GM20000 (cell line): ENCODE results near the gene DGCR2.

Source experiments
- DNase-seq: peaks from one replicate; pipeline ENCODE4 v3.0.0; 2012; ENCODE audit warnings: low spot score
- TF ChIP-seq, protein P1 (sequence below): IDR thresholded peaks from 2 replicates; pipeline ENCODE4 v1.5.1; 2012; ENCODE audit warnings: mild to moderate bottlenecking, control low read depth; ENCODE audit errors: extremely low read depth, missing control alignments

Gene DGCR2

DNA sequence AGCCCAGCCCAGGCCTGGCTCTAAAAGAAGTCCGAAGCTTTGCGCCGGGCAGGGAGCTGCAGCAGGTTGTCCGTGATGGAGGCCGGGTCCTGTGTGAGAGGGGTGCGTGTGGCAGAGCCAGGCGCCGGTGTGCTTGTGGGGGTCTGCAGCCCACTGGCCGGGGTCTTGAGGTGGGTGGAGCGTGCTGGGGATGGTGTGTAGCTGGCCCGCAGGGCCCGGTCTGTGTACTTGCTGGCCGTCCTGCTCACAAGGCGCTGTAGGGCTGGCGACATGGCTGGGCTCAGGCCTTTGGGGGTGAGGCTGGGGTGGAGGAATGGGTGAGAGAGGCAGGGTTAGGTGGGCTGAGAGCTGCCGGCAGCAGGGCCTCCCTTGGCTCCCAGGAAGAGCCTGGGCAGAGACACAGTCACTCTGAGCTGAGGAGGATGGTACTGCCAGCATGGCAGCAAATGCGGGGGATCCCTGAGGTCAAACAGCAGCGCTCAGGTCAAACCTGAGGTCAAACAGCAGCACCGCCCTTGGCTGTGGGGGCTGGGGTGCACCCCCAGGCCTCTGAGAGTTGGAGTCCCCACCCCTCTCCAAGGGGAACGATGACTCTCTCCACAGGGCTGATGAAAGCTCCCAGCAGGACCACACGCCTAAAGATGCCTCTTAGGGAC is 12.1 kb upstream of the DGCR2 start:
- no peak for DNase-seq
- TF ChIP-seq, protein P1, sequence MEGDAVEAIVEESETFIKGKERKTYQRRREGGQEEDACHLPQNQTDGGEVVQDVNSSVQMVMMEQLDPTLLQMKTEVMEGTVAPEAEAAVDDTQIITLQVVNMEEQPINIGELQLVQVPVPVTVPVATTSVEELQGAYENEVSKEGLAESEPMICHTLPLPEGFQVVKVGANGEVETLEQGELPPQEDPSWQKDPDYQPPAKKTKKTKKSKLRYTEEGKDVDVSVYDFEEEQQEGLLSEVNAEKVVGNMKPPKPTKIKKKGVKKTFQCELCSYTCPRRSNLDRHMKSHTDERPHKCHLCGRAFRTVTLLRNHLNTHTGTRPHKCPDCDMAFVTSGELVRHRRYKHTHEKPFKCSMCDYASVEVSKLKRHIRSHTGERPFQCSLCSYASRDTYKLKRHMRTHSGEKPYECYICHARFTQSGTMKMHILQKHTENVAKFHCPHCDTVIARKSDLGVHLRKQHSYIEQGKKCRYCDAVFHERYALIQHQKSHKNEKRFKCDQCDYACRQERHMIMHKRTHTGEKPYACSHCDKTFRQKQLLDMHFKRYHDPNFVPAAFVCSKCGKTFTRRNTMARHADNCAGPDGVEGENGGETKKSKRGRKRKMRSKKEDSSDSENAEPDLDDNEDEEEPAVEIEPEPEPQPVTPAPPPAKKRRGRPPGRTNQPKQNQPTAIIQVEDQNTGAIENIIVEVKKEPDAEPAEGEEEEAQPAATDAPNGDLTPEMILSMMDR: no peak

DNA sequence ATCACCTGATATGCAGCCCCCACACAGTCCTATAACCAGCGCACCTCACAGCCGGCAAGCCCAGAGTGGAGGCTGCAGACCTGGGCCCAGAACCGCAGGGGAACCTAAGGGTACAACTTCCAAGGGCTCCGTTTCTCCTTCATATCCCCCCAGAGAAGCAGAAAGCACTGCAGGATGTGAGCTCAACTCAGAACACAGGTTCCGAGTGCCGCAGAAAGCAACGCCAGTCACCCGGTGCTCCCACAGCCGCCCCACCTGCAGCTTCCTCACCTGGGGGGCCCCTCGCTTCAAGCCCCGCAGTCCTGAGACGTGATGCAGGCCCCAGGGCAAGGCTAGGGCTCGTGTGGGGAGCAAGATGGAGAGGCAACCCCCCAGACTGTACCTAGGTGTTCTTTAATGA is 11.3 kb upstream of the DGCR2 start:
- DNase-seq: no peak
- TF ChIP-seq, protein P1: no peak

GRCh38 chr22:19132693-19133400 is 10.6 kb upstream of the DGCR2 start:
- no peak for DNase-seq
- TF ChIP-seq, protein P1: no peak

- TF ChIP-seq, protein P1: no peak
- DNase-seq: no peak
Observed at GRCh38 chr22:19132153-19132552, 9.9 kb upstream of the DGCR2 start.

DNA sequence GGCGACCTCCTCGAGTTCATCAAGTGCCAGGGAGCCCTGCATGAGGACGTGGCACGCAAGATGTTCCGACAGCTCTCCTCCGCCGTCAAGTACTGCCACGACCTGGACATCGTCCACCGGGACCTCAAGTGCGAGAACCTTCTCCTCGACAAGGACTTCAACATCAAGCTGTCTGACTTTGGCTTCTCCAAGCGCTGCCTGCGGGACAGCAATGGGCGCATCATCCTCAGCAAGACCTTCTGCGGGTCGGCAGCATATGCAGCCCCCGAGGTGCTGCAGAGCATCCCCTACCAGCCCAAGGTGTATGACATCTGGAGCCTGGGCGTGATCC is 9.4 kb upstream of the DGCR2 start:
- TF ChIP-seq, protein P1: no peak
- DNase-seq: no peak

DNA sequence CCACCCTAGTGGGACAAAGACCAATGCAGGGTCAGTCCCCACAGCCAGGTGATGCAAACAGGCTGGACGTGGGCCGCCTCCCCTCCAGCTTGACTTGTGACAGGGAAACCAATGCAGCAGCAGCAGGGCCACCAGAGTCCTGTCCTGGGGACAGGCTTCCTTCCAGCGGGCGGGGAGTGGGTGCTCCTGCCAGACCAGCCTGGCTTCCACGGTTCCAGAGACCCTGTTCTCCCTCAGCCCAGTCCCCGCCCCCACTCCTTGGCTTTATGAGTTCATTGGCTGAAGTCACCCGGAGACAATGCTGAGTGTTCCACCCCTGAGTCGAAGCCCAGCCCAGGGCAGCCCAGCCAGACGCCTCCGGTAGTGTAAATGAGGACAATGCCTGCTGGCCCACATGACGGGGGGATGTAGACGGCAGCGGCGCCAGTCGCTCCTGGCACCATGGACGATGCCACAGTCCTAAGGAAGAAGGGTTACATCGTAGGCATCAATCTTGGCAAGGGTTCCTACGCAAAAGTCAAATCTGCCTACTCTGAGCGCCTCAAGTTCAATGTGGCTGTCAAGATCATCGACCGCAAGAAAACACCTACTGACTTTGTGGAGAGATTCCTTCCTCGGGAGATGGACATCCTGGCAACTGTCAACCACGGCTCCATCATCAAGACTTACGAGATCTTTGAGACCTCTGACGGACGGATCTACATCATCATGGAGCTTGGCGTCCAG is 8.9 kb upstream of the DGCR2 start, which contains the start of gene TSSK2:
Gene TSSK2 (plus strand): TSS at position 350 of the 726 bp plus-strand sequence. CDS start 92 bp downstream, at position 442.
- TF ChIP-seq, protein P1: no peak
- no peak for DNase-seq

DNA sequence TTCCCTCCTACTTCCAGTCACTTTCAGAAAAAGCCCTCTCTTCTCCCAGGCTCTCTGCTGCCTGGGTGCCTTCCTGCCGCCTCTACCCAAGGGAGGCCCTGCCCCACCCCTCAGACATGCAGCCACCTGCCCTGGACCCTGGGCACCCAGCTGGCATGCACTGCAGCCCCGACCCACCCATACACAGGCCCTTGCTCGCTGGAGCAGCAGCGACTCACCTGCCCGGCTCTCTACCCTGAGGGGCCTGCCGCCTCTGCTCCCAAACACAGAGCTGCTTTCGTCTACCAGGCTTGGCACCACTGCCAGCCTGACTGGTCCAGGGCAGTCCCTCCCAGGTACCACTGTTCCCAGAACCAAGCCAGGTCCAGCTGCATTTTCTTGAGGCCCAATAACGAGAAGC is 7.7 kb upstream of the DGCR2 start:
- TF ChIP-seq, protein P1: no peak
- DNase-seq: no peak
